ENCODE data around the gene MZF1.
"Not testable (repeated sequence)": the region's sequence is repeated elsewhere in the genome, so short reads cannot be mapped to it uniquely, and the experiment has no call there.

- not testable (repeated sequence) for TF ChIP-seq CTCF (conservative IDR thresholded peaks at IDR 0.05; ENCODE audit: low read length); EZH2phosphoT487 (IDR thresholded peaks at IDR 0.05; ENCODE audit: borderline replicate concordance, low read depth, low read length)
These were observed 4.4 kb upstream of the MZF1 start for GRCh38 chr19:58577581-58577980.
